ENCODE results near the gene LRP1B.

DNA sequence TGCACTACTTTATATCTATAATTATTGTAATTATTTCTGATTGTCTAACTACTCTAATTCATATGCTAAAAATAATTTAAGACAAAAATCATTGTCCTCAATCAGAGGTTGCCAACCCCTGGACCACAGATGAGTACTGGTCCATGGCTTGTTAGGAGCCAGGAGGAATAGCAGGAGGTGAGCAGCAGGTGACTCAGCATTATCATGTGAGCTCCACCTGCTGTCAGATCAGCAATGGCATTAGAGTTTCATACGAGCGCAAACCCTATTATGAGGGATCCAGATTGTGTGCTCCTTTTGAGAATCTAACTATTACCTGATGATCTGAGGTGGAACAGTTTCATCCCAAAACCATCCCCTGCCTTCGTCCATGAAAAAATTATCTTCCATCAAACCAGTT lies 1434.4 kb downstream of the LRP1B start:
- TF ChIP-seq, protein P1, sequence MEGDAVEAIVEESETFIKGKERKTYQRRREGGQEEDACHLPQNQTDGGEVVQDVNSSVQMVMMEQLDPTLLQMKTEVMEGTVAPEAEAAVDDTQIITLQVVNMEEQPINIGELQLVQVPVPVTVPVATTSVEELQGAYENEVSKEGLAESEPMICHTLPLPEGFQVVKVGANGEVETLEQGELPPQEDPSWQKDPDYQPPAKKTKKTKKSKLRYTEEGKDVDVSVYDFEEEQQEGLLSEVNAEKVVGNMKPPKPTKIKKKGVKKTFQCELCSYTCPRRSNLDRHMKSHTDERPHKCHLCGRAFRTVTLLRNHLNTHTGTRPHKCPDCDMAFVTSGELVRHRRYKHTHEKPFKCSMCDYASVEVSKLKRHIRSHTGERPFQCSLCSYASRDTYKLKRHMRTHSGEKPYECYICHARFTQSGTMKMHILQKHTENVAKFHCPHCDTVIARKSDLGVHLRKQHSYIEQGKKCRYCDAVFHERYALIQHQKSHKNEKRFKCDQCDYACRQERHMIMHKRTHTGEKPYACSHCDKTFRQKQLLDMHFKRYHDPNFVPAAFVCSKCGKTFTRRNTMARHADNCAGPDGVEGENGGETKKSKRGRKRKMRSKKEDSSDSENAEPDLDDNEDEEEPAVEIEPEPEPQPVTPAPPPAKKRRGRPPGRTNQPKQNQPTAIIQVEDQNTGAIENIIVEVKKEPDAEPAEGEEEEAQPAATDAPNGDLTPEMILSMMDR (IDR thresholded peaks at IDR 0.05): no peak
- no peak for TF ChIP-seq POLR2A (IDR thresholded peaks at IDR 0.05)
